Measurements from ENCODE around the gene SLC17A8. TPM values are rescaled to one million over a fixed set of nuclear protein-coding genes. Genes with fewer than 3 reads are reported as not detected.

Gene SLC17A8
- total and polyA plus RNA-seq, 4 donors: 0.02 to 14.8 (median 0.24) TPM

GRCh38 chr12:100384559-100384935 is 27.7 kb downstream of the SLC17A8 start:
- Histone ChIP-seq H3K36me3 (ENCODE audit: control insufficient read depth in 4 of 4, insufficient read depth in 4 of 4, low read length in 4 of 4) (no peaks in the 10 kb centered on the region), H3K9ac (ENCODE audit: insufficient read depth in 1 of 2, low read length in 2 of 2) (no peak overlapping the region), H3K4me3 (no peak overlapping the region), H3K27ac (ENCODE audit: low read depth in 1 of 2, low read length in 1 of 2) (no peak overlapping the region), H3K9me3 (ENCODE audit: control insufficient read depth in 4 of 4, insufficient read depth in 3 of 4, low read length in 3 of 4) (no peaks in the 10 kb centered on the region), H3K27me3 (ENCODE audit: control insufficient read depth in 3 of 3, insufficient read depth in 3 of 3, low read length in 2 of 3) (no peaks in the 10 kb centered on the region), H3K4me1 (ENCODE audit: control insufficient read depth in 5 of 5, insufficient read depth in 5 of 5, low read length in 5 of 5) (no peaks in the 10 kb centered on the region)
- no peak for DNase-seq
- no peak for ATAC-seq (ENCODE audit: insufficient read depth, low FRiP score)
- 78 to 88% methylated on average over 5 of the region's 5 CpGs for WGBS, 2 donors
- no peak for TF ChIP-seq CTCF (IDR thresholded peaks at IDR 0.05; ENCODE audit: control extremely low read depth, extremely low read depth)

DNA sequence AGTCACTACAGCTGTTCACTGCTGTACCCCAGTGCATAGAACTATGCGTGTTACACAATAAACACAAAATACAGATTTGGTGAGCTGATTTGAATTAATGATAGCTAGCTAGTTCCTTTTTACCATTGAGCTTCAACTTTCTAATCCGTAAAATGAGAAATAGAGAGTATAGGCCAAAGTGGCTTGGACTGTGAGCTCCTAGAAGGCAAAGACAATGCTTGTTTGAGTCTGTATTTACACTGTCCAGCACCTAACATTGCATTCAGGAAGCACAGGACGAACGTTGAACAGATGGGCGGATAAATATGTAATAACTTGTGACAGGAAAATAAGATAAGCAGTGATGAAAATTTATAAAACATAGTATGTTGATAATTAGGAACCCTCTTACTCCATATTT is 31.5 kb downstream of the SLC17A8 start:
- ATAC-seq (ENCODE audit: insufficient read depth, low FRiP score) (no peak), DNase-seq (no peak)
- Histone ChIP-seq H3K9ac (ENCODE audit: insufficient read depth in 1 of 2, low read length in 2 of 2) (no peak overlapping the region), H3K9me3 (ENCODE audit: control insufficient read depth in 4 of 4, insufficient read depth in 3 of 4, low read length in 3 of 4) (no peaks in the 10 kb centered on the region), H3K27ac (ENCODE audit: low read depth in 1 of 2, low read length in 1 of 2) (no peak overlapping the region), H3K36me3 (ENCODE audit: control insufficient read depth in 4 of 4, insufficient read depth in 4 of 4, low read length in 4 of 4) (no peaks in the 10 kb centered on the region), H3K4me1 (ENCODE audit: control insufficient read depth in 5 of 5, insufficient read depth in 5 of 5, low read length in 5 of 5) (no peaks in the 10 kb centered on the region), H3K4me3 (no peak overlapping the region), H3K27me3 (ENCODE audit: control insufficient read depth in 3 of 3, insufficient read depth in 3 of 3, low read length in 2 of 3) (no peaks in the 10 kb centered on the region)
- TF ChIP-seq CTCF (IDR thresholded peaks at IDR 0.05; ENCODE audit: control extremely low read depth, extremely low read depth): no peak
- WGBS, 2 donors: 71 to 84% methylated on average over 5 of the region's 5 CpGs

- H3K9ac ChIP-seq (ENCODE audit: insufficient read depth in 1 of 2, low read length in 2 of 2): no peak overlapping the region
- H3K4me1 ChIP-seq (ENCODE audit: control insufficient read depth in 5 of 5, insufficient read depth in 5 of 5, low read length in 5 of 5): no peaks in the 10 kb centered on the region
- H3K4me3 ChIP-seq: no peak overlapping the region
- TF ChIP-seq CTCF (IDR thresholded peaks at IDR 0.05; ENCODE audit: control extremely low read depth, extremely low read depth): no peak
- no peaks in the 10 kb centered on the region for H3K36me3 ChIP-seq (ENCODE audit: control insufficient read depth in 4 of 4, insufficient read depth in 4 of 4, low read length in 4 of 4)
- DNase-seq: no peak
- H3K9me3 ChIP-seq (ENCODE audit: control insufficient read depth in 4 of 4, insufficient read depth in 3 of 4, low read length in 3 of 4): no peaks in the 10 kb centered on the region
- no peak overlapping the region for H3K27ac ChIP-seq (ENCODE audit: low read depth in 1 of 2, low read length in 1 of 2)
- ATAC-seq (ENCODE audit: insufficient read depth, low FRiP score): no peak
- WGBS, 2 donors: 84 to 87% methylated on average over 2 of the region's 2 CpGs
- H3K27me3 ChIP-seq (ENCODE audit: control insufficient read depth in 3 of 3, insufficient read depth in 3 of 3, low read length in 2 of 3): no peaks in the 10 kb centered on the region
Measured at GRCh38 chr12:100391856-100392255, 35.0 kb downstream of the SLC17A8 start.

GRCh38 chr12:100393200-100393599 is 36.3 kb downstream of the SLC17A8 start:
- no peak for TF ChIP-seq CTCF (IDR thresholded peaks at IDR 0.05; ENCODE audit: control extremely low read depth, extremely low read depth)
- Histone ChIP-seq H3K27me3 (ENCODE audit: control insufficient read depth in 3 of 3, insufficient read depth in 3 of 3, low read length in 2 of 3) (no peaks in the 10 kb centered on the region), H3K9me3 (ENCODE audit: control insufficient read depth in 4 of 4, insufficient read depth in 3 of 4, low read length in 3 of 4) (no peaks in the 10 kb centered on the region), H3K4me1 (ENCODE audit: control insufficient read depth in 5 of 5, insufficient read depth in 5 of 5, low read length in 5 of 5) (no peaks in the 10 kb centered on the region), H3K4me3 (no peak overlapping the region), H3K27ac (ENCODE audit: low read depth in 1 of 2, low read length in 1 of 2) (no peak overlapping the region), H3K9ac (ENCODE audit: insufficient read depth in 1 of 2, low read length in 2 of 2) (no peak overlapping the region), H3K36me3 (ENCODE audit: control insufficient read depth in 4 of 4, insufficient read depth in 4 of 4, low read length in 4 of 4) (no peaks in the 10 kb centered on the region)
- DNase-seq: no peak
- 90 to 94% methylated on average over 6 of the region's 6 CpGs for WGBS, 2 donors
- no peak for ATAC-seq (ENCODE audit: insufficient read depth, low FRiP score)

Measured in lung (tissue), 12 donors.